Heart right ventricle (tissue), 16 donors: ENCODE measurements around the gene SLAIN1. TPM values are rescaled to one million over a fixed set of nuclear protein-coding genes. Genes with fewer than 3 reads are reported as not detected.

Experiments
- ATAC-seq, 8 donors: fragments of 200-7000 bp; cut with Tn5 transposase; one replicate each; pipeline ENCODE4 v1.9.1; 2020; ENCODE audit warnings: mild to moderate bottlenecking in 8 of 8, moderate library complexity in 8 of 8, moderate number of reproducible peaks in 1 of 8
- DNase-seq, 2 donors: peaks; one replicate each; pipeline ENCODE4 v3.0.0-alpha.2; 2020
- H3K27ac ChIP-seq, 10 donors: fragments of 200-600 bp; sonication (generic) in 2 of 10; one replicate each; pipeline versions ENCODE4 v1.5.0 to v1.8.0; 2020 to 2022; ENCODE audit warnings: mild to moderate bottlenecking in 3 of 10
- H3K27me3 ChIP-seq, 7 donors: fragments of 200-600 bp; one replicate each; pipeline ENCODE4 v1.8.0; 2021 to 2022; ENCODE audit warnings: mild to moderate bottlenecking in 2 of 7
- H3K36me3 ChIP-seq, 9 donors: fragments of 200-600 bp; sonication (generic) in 1 of 9; one replicate each; pipeline versions ENCODE4 v1.5.0 to v1.8.0; 2020 to 2022; ENCODE audit warnings: mild to moderate bottlenecking in 2 of 9
- H3K4me1 ChIP-seq, 9 donors: fragments of 200-600 bp; sonication (generic) in 1 of 9; one replicate each; pipeline versions ENCODE4 v1.5.0 to v1.8.0; 2020 to 2022; ENCODE audit warnings: mild to moderate bottlenecking in 4 of 9
- H3K4me3 ChIP-seq, 10 donors: fragments of 200-600 bp; sonication (generic) in 2 of 10; one replicate each; pipeline versions ENCODE4 v1.5.0 to v1.8.0; 2020 to 2022; ENCODE audit warnings: mild to moderate bottlenecking in 7 of 10, moderate library complexity in 2 of 10
- H3K9me3 ChIP-seq, 11 donors: fragments of 200-600 bp in 10 of 11; sonication (generic) in 2 of 11; one replicate each; pipeline versions ENCODE4 v1.5.0 to v1.8.0; 2013 to 2022; ENCODE audit warnings: mild to moderate bottlenecking in 2 of 11, control low read depth in 1 of 11, moderate library complexity in 1 of 11
- CTCF ChIP-seq, 9 donors: fragments of 200-600 bp; sonication (generic) in 2 of 9; IDR thresholded peaks; one replicate each; pipeline versions ENCODE4 v1.5.0 to v1.8.0; 2021 to 2022; ENCODE audit warnings: antibody characterized with exemption in 9 of 9, mild to moderate bottlenecking in 5 of 9, moderate library complexity in 1 of 9
- intact Hi-C, 10 donors: fragments of 100-400 bp; cut with DNase I; formaldehyde crosslinking; loops; one replicate each; pipeline versions ENCODE4 v1.11.1 to v1.14.2; 2022
- microRNA-seq, 2 donors: library from miRNA; unstranded; fragments of <30 nt; microRNA quantifications; one replicate each; pipeline ENCODE4 v1.2.0, GENCODE V29; 2021
- polyA plus RNA-seq, 2 donors: library from polyadenylated mRNA; stranded (reverse); fragments of 200-250 nt; gene quantifications; one replicate each; pipeline ENCODE4 v1.2.3, GENCODE V29; 2013
- total RNA-seq, 10 donors: library from RNA; stranded (reverse); fragmentation: NEBNext Ultra II Directional in 3 of 10; extraction: Animal tissue kit (Norgen Biotek cat#: 25700) in 3 of 10; gene quantifications; one replicate each; pipeline versions ENCODE4 v1.2.1 to v1.2.4, GENCODE V29; 2021 to 2023
- donor health status: Arrhythmogenic right ventricular cardiomyopathy.
- donor health status: ischemic (EF 13 %, LVEDD 7.1; RV severe dilation, severe dysfunction).
- donor health status: healthy with polysubstance abuse.
- donor health status: DM: no; HTN: yes; CAD: no.
- donor health status: DM: no; HTN: no; CAD: no.
- donor health status: ischemic (EF 25% LVEDD 6.9; RV normal size, moderate dysfunction).
- donor health status: ischemic (EF 25% LVEDD 5.7; RV mildly dilated, moderate dysfunction).
- donor health status: healthy.
- donor health status: DM: yes; HTN: yes; CAD: no.
- donor health status: Ischemic cardiomyopathy.
- donor health status: ischemic (EF 35%, LVEDD 5.7; RV mildly dilated, moderate dysfunction).
- donor health status: nonischemic (EF 11% LVEDD 7.7; RV severe dilation, severe dysfunction).
- donor health status: DM: yes; HTN: yes; CAD: no.
- donor health status: PGD.
- donor health status: ischemic (EF 29% LVEDD 5.4; RV normal size, mild dysfunction).
- donor health status: nonischemic (EF 23%, LVEDD 6.1; RV moderate dilation, normal function).

SLAIN1 gene
- total and polyA plus RNA-seq, 12 donors, result 1.4 to 13.6 (median 7.7) TPM

GRCh38 chr13:77811981-77812380, 114.5 kb downstream of the SLAIN1 start:
- no peak for TF ChIP-seq CTCF (IDR thresholded peaks at IDR 0.05)
- DNase-seq (no peak), ATAC-seq (no peak)
- H3K27me3 ChIP-seq, result no peaks in the 10 kb centered on the region
- intact Hi-C loops, result no loop called here
- no peak overlapping the region for H3K27ac ChIP-seq
- no peaks in the 10 kb centered on the region for H3K36me3 ChIP-seq
- no peak overlapping the region for H3K4me3 ChIP-seq
- H3K9me3 ChIP-seq, result no peaks in the 10 kb centered on the region
- H3K4me1 ChIP-seq, result peaks cover 0 to 14% (median 0%) of the 10 kb centered on the region in 9 donors

Small RNA genes within 50 kb of the gene (microRNA-seq; reads per million reads assigned to microRNA genes)
- 0 reads per million in 2 donors for gene MIR3665

Other genes with a start within 250 kb of the SLAIN1 start
- under 1 TPM in 1 of 10 donors, not detected in 9; 0.11 TPM for gene SCEL, start 162.0 kb upstream of the SLAIN1 start, total RNA-seq
- under 1 TPM in 1 of 2 donors, not detected in 1; 0.07 TPM for gene SCEL, start 162.0 kb upstream of the SLAIN1 start, polyA plus RNA-seq
- 10 to 100 TPM in 9 of 10 donors, 1 to 10 TPM in 1; 9.3 to 61.9 (median 19.6) TPM for gene EDNRB, start 221.1 kb downstream of the SLAIN1 start, total RNA-seq
- 10 to 100 TPM; 20.0 to 29.8 TPM for gene EDNRB, start 221.1 kb downstream of the SLAIN1 start, polyA plus RNA-seq